Measurements from ENCODE around the gene ZNF608.

Gene ZNF608

GRCh38 chr5:124752854-124753720, 6.6 kb upstream of the ZNF608 start:
- no peak for DNase-seq

GRCh38 chr5:124751031-124751430, 4.6 kb upstream of the ZNF608 start:
- no peak for DNase-seq

- peak; percentile 80 for DNase-seq
Measured at GRCh38 chr5:124748687-124749594, 2.5 kb upstream of the ZNF608 start.

GRCh38 chr5:124747791-124748686, 1.6 kb upstream of the ZNF608 start:
- no peak for DNase-seq

- DNase-seq = peak; percentile 89
Measured at GRCh38 chr5:124746916-124747790, 714 bp upstream of the ZNF608 start.

GRCh38 chr5:124745007-124745927, 1.2 kb downstream of the ZNF608 start:
- no peak for DNase-seq

- DNase-seq = no peak
Measured at GRCh38 chr5:124744170-124744971, 2.1 kb downstream of the ZNF608 start.

GRCh38 chr5:124743602-124744169, 2.8 kb downstream of the ZNF608 start:
- no peak for DNase-seq

GRCh38 chr5:124742983-124743601, 3.3 kb downstream of the ZNF608 start:
- DNase-seq = no peak

GRCh38 chr5:124742521-124742920, 3.9 kb downstream of the ZNF608 start:
- no peak for DNase-seq

- no peak for DNase-seq
Measured at GRCh38 chr5:124741711-124742496, 4.5 kb downstream of the ZNF608 start.

- no peak for DNase-seq
Measured at GRCh38 chr5:124740991-124741583, 5.4 kb downstream of the ZNF608 start.

GRCh38 chr5:124740071-124740470, 6.4 kb downstream of the ZNF608 start:
- DNase-seq = no peak

- DNase-seq = no peak
Measured at GRCh38 chr5:124739634-124740025, 6.8 kb downstream of the ZNF608 start.

- no peak for DNase-seq
Measured at GRCh38 chr5:124738681-124739633, 7.5 kb downstream of the ZNF608 start.

GRCh38 chr5:124737651-124738050, 8.8 kb downstream of the ZNF608 start:
- DNase-seq = no peak

Data from NCI-H1105 (cell line).